Neural cell (in vitro differentiated cells): Measurements from ENCODE around the gene P3H2. TPM values are rescaled to one million over a fixed set of nuclear protein-coding genes. Genes with fewer than 3 reads are reported as not detected.

Experiments
- H2AFZ ChIP-seq: fragments of 200-600, 300-800 bp; sonication (generic), shearing (Covaris generic); 2 replicates; pipeline ENCODE4 v1.6.0; 2014; ENCODE audit warnings: low read depth, mild to moderate bottlenecking, antibody characterized with exemption, low read length, moderate library complexity
- H3F3A ChIP-seq: fragments of 200-600 bp; shearing (Covaris generic); 2 replicates; pipeline ENCODE4 v1.6.1; 2016; ENCODE audit warnings: mild to moderate bottlenecking, moderate library complexity, mixed read lengths, antibody characterized with exemption, low read length; ENCODE audit not compliant: insufficient read depth, poor library complexity, severe bottlenecking
- H3K27ac ChIP-seq: fragments of 200-600, 300-800 bp; sonication (generic), shearing (Covaris generic); 2 replicates; pipeline ENCODE4 v1.5.1; 2014; ENCODE audit warnings: mild to moderate bottlenecking, low read length, moderate library complexity
- H3K27me3 ChIP-seq: fragments of 300-800, 200-600 bp; sonication (generic), shearing (Covaris generic); 2 replicates; pipeline ENCODE4 v1.6.0; 2014; ENCODE audit warnings: mild to moderate bottlenecking, low read depth, low read length, moderate library complexity; ENCODE audit not compliant: insufficient read depth
- H3K36me3 ChIP-seq: fragments of 300-800, 200-600 bp; sonication (generic), shearing (Covaris generic); 2 replicates; pipeline ENCODE4 v1.5.1; 2014; ENCODE audit warnings: mild to moderate bottlenecking, antibody characterized with exemption, low read length, moderate library complexity; ENCODE audit not compliant: insufficient read depth
- H3K4me2 ChIP-seq: fragments of 300-800, 200-600 bp; sonication (generic), shearing (Covaris generic); 2 replicates; pipeline ENCODE4 v1.6.0; 2014; ENCODE audit warnings: mild to moderate bottlenecking, low read length
- H3K4me3 ChIP-seq: fragments of 300-800, 200-600 bp; sonication (generic), shearing (Covaris generic); 2 replicates; pipeline ENCODE4 v1.5.1; 2014; ENCODE audit warnings: mild to moderate bottlenecking, low read length, moderate library complexity
- H3K79me2 ChIP-seq: fragments of 200-600 bp; shearing (Covaris generic); replicated peaks from 2 replicates; pipeline ENCODE4 v1.6.0; 2014; ENCODE audit warnings: mild to moderate bottlenecking, low read length, moderate library complexity; ENCODE audit not compliant: insufficient read depth
- H3K9ac ChIP-seq: fragments of 300-800, 200-600 bp; sonication (generic), shearing (Covaris generic); 2 replicates; pipeline ENCODE4 v1.6.1; 2016; ENCODE audit warnings: mild to moderate bottlenecking, low read length, mixed read lengths
- H3K9me2 ChIP-seq: fragments of 200-600 bp; shearing (Covaris generic); 2 replicates; pipeline ENCODE4 v1.6.1; 2016; ENCODE audit warnings: mild to moderate bottlenecking, low read length, mixed read lengths; ENCODE audit not compliant: insufficient read depth
- H3K9me3 ChIP-seq: fragments of 200-600, 300-800 bp; sonication (generic), shearing (Covaris generic); 2 replicates; pipeline ENCODE4 v1.6.1; 2016; ENCODE audit warnings: mild to moderate bottlenecking, mixed run types, low read length, moderate library complexity, mixed read lengths
- H4K20me1 ChIP-seq: fragments of 200-600 bp; shearing (Covaris generic); 2 replicates; pipeline ENCODE4 v1.6.1; 2016; ENCODE audit warnings: mild to moderate bottlenecking, mixed run types; ENCODE audit not compliant: insufficient read depth
- EP300 ChIP-seq: fragments of 450-650 bp; conservative IDR thresholded peaks from 2 replicates; pipeline ENCODE4 v1.6.1; 2014; ENCODE audit warnings: antibody characterized with exemption, mild to moderate bottlenecking, moderate library complexity; ENCODE audit not compliant: poor library complexity, severe bottlenecking
- EZH2 ChIP-seq: fragments of 200-600, 300-800 bp; shearing (Covaris generic), sonication (generic); IDR thresholded peaks from 2 replicates; pipeline ENCODE4 v1.6.1; 2014; ENCODE audit warnings: antibody characterized with exemption, low read length, borderline replicate concordance, mild to moderate bottlenecking; ENCODE audit not compliant: insufficient read depth, poor library complexity, severe bottlenecking
- MXI1 ChIP-seq: fragments of 450-650 bp; conservative IDR thresholded peaks from 2 replicates; pipeline ENCODE4 v1.6.1; 2014; ENCODE audit warnings: antibody characterized with exemption, mild to moderate bottlenecking; ENCODE audit not compliant: poor library complexity, severe bottlenecking
- POLR2AphosphoS5 ChIP-seq: IDR thresholded peaks from 2 replicates; pipeline ENCODE4 v1.6.1; 2012
- RAD21 ChIP-seq: fragments of 450-650 bp; conservative IDR thresholded peaks from 2 replicates; pipeline ENCODE4 v1.6.1; 2014; ENCODE audit warnings: antibody characterized with exemption, mild to moderate bottlenecking, moderate library complexity
- SMC3 ChIP-seq: fragments of 450-650 bp; conservative IDR thresholded peaks from 2 replicates; pipeline ENCODE4 v1.6.1; 2014; ENCODE audit warnings: antibody characterized with exemption, mild to moderate bottlenecking, moderate library complexity; ENCODE audit not compliant: poor library complexity
- TAF1 ChIP-seq: IDR thresholded peaks from 2 replicates; pipeline ENCODE4 v1.6.1; 2012; ENCODE audit warnings: low read depth
- polyA plus RNA-seq: library from polyadenylated mRNA; depleted of rRNA; stranded (reverse); fragments of >200 nt; gene quantifications from 2 replicates; pipeline ENCODE4 v1.2.3, GENCODE V29; 2014
- TF ChIP-seq, protein P1 (sequence below): IDR thresholded peaks from 2 replicates; pipeline ENCODE4 v1.6.1; 2012; ENCODE audit warnings: borderline replicate concordance
- TF ChIP-seq, protein P2 (sequence below): fragments of 450-650 bp; IDR thresholded peaks from 2 replicates; pipeline ENCODE4 v1.5.1; 2014; ENCODE audit warnings: antibody characterized with exemption, mild to moderate bottlenecking, moderate library complexity; ENCODE audit not compliant: poor library complexity, severe bottlenecking

Gene P3H2
- polyA plus RNA-seq, 1 donor from 2014 or later: 0.68 TPM

DNA sequence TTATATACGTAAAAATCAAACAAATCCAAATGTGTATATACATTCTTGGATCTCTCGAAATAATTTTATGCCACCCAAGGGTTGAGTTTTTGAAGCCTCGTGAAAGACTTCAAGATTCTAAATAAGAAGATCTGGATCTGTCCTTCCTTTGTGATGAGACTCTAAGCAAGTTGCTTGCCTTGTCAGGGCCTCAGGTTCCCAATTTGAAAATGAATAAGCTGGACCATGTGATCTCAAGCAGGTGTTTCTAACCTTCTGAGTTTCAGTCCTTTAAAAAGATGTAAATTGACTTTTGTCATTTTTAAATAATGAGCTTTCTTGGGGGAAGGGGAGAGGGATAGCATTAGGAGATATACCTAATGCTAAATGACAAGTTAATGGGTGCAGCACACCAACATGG, 137.1 kb downstream of the P3H2 start:
- no peaks in the 10 kb centered on the region for H3K9me2 ChIP-seq
- no peaks in the 10 kb centered on the region for H3K36me3 ChIP-seq

DNA sequence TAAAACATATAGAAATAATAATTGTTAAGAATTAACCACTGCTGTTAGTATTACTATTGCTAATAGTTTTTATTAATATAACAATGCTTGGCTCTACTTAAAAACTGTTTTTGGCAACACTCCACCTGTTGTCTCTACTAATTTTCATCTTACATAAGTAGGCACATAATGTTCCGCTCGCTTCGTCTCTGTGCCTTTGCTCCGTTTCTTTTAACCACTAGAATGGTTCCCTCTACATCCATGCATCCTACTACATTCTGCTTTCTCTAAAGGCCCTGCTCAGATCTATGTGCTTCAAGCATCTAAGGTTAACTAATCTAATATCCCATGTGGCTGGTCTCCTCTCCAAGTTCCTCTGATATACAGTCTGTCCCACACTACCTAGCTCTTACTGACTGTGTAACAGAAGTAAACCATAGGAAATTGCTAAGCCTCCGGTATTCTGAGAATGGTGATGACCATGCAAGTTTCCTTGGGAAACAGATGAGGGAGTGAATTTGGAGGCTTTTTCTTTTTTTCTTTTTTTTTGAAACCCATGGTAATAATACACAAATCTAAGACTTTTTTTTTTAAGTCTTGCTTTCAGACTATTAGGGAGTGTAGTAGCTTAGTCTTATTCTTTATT, 138.3 kb downstream of the P3H2 start:
- Histone ChIP-seq H3F3A (no peaks in the 10 kb centered on the region), H4K20me1 (no peaks in the 10 kb centered on the region), H3K4me3 (no peak overlapping the region), H3K9ac (no peak overlapping the region), H3K4me2 (no peak overlapping the region), H2AFZ (no peak overlapping the region), H3K36me3 (no peaks in the 10 kb centered on the region), H3K9me3 (no peaks in the 10 kb centered on the region), H3K27me3 (no peaks in the 10 kb centered on the region), H3K27ac (no peak overlapping the region), H3K79me2 (no peaks in the 10 kb centered on the region), H3K9me2 (no peaks in the 10 kb centered on the region)
- TF ChIP-seq RAD21 (no peak), TAF1 (no peak)

More for the DNA sequence above, 137.1 kb downstream of the P3H2 start:
- Histone ChIP-seq H4K20me1 (no peaks in the 10 kb centered on the region), H3K4me3 (no peak overlapping the region), H3K27ac (no peak overlapping the region), H3F3A (no peaks in the 10 kb centered on the region), H3K27me3 (no peaks in the 10 kb centered on the region), H2AFZ (no peak overlapping the region), H3K9ac (no peak overlapping the region), H3K9me3 (no peaks in the 10 kb centered on the region), H3K79me2 (no peaks in the 10 kb centered on the region), H3K4me2 (no peak overlapping the region)
- TF ChIP-seq POLR2AphosphoS5 (no peak), SMC3 (no peak), EP300 (no peak), TAF1 (no peak), RAD21 (no peak), EZH2 (no peak), MXI1 (no peak)
- TF ChIP-seq, protein P1, sequence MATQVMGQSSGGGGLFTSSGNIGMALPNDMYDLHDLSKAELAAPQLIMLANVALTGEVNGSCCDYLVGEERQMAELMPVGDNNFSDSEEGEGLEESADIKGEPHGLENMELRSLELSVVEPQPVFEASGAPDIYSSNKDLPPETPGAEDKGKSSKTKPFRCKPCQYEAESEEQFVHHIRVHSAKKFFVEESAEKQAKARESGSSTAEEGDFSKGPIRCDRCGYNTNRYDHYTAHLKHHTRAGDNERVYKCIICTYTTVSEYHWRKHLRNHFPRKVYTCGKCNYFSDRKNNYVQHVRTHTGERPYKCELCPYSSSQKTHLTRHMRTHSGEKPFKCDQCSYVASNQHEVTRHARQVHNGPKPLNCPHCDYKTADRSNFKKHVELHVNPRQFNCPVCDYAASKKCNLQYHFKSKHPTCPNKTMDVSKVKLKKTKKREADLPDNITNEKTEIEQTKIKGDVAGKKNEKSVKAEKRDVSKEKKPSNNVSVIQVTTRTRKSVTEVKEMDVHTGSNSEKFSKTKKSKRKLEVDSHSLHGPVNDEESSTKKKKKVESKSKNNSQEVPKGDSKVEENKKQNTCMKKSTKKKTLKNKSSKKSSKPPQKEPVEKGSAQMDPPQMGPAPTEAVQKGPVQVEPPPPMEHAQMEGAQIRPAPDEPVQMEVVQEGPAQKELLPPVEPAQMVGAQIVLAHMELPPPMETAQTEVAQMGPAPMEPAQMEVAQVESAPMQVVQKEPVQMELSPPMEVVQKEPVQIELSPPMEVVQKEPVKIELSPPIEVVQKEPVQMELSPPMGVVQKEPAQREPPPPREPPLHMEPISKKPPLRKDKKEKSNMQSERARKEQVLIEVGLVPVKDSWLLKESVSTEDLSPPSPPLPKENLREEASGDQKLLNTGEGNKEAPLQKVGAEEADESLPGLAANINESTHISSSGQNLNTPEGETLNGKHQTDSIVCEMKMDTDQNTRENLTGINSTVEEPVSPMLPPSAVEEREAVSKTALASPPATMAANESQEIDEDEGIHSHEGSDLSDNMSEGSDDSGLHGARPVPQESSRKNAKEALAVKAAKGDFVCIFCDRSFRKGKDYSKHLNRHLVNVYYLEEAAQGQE: no peak
- TF ChIP-seq, protein P2, sequence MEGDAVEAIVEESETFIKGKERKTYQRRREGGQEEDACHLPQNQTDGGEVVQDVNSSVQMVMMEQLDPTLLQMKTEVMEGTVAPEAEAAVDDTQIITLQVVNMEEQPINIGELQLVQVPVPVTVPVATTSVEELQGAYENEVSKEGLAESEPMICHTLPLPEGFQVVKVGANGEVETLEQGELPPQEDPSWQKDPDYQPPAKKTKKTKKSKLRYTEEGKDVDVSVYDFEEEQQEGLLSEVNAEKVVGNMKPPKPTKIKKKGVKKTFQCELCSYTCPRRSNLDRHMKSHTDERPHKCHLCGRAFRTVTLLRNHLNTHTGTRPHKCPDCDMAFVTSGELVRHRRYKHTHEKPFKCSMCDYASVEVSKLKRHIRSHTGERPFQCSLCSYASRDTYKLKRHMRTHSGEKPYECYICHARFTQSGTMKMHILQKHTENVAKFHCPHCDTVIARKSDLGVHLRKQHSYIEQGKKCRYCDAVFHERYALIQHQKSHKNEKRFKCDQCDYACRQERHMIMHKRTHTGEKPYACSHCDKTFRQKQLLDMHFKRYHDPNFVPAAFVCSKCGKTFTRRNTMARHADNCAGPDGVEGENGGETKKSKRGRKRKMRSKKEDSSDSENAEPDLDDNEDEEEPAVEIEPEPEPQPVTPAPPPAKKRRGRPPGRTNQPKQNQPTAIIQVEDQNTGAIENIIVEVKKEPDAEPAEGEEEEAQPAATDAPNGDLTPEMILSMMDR: no peak
